Erythroblast (primary cell): ENCODE results near the gene CAMSAP3.
"Not testable (repeated sequence)": the region's sequence is repeated elsewhere in the genome, so short reads cannot be mapped to it uniquely, and the experiment has no call there.

Source experiments
- DNase-seq, 2 experiments: peaks; one replicate each; lab custom pipeline; 2025; lab: John Stamatoyannopoulos, UW
- GATA1 ChIP-seq: IDR thresholded peaks from 2 replicates; pipeline ENCODE4 v1.6.1; 2011; ENCODE audit warnings: low read depth, mild to moderate bottlenecking, control low read depth, low read length, moderate library complexity
- POLR2A ChIP-seq: IDR thresholded peaks from 2 replicates; pipeline ENCODE4 v1.6.1; 2011; ENCODE audit warnings: mild to moderate bottlenecking, low read length

CAMSAP3 gene

GRCh38 chr19:7558667-7559066, 37.0 kb upstream of the CAMSAP3 start:
- TF ChIP-seq GATA1: no peak
- TF ChIP-seq POLR2A: no peak
- DNase-seq: no peak

GRCh38 chr19:7559102-7559501, 36.6 kb upstream of the CAMSAP3 start:
- no peak for TF ChIP-seq GATA1
- no peak for TF ChIP-seq POLR2A
- no peak for DNase-seq

- TF ChIP-seq GATA1 (no peak), POLR2A (no peak)
- DNase-seq: no peak
Measured at GRCh38 chr19:7560255-7560654, 35.4 kb upstream of the CAMSAP3 start.

- no peak for DNase-seq
- no peak for TF ChIP-seq GATA1
- TF ChIP-seq POLR2A: no peak
Measured at GRCh38 chr19:7561325-7561724, 34.3 kb upstream of the CAMSAP3 start.

- TF ChIP-seq POLR2A: no peak
- TF ChIP-seq GATA1: no peak
- no peak for DNase-seq
Measured at GRCh38 chr19:7562646-7563393, 32.8 kb upstream of the CAMSAP3 start.

- TF ChIP-seq GATA1 (no peak), POLR2A (no peak)
- no peak for DNase-seq
Measured at GRCh38 chr19:7564866-7565265, 30.8 kb upstream of the CAMSAP3 start.

- no peak for TF ChIP-seq POLR2A
- no peak for TF ChIP-seq GATA1
- no peak for DNase-seq
Measured at GRCh38 chr19:7565332-7565731, 30.3 kb upstream of the CAMSAP3 start.

GRCh38 chr19:7570761-7571160, 24.9 kb upstream of the CAMSAP3 start:
- no peak for DNase-seq
- no peak for TF ChIP-seq POLR2A
- TF ChIP-seq GATA1: no peak

- DNase-seq: peak; percentile 49 to 61
- no peak for TF ChIP-seq GATA1
- no peak for TF ChIP-seq POLR2A
Measured at GRCh38 chr19:7575434-7576040, 20.1 kb upstream of the CAMSAP3 start.

GRCh38 chr19:7577422-7577821, 18.2 kb upstream of the CAMSAP3 start:
- not testable (repeated sequence) for DNase-seq

GRCh38 chr19:7578127-7578526, 17.5 kb upstream of the CAMSAP3 start:
- no peak for DNase-seq
- TF ChIP-seq GATA1 (no peak), POLR2A (no peak)

- TF ChIP-seq POLR2A (no peak), GATA1 (no peak)
- DNase-seq: no peak
Measured at GRCh38 chr19:7579182-7579581, 16.5 kb upstream of the CAMSAP3 start.

GRCh38 chr19:7582446-7582845, 13.2 kb upstream of the CAMSAP3 start:
- DNase-seq: no peak
- TF ChIP-seq GATA1 (no peak), POLR2A (no peak)

- DNase-seq: no peak
- TF ChIP-seq GATA1 (no peak), POLR2A (no peak)
Measured at GRCh38 chr19:7589822-7590221, 5.8 kb upstream of the CAMSAP3 start.

- no peak for TF ChIP-seq GATA1
- no peak for TF ChIP-seq POLR2A
- no peak for DNase-seq
Measured at GRCh38 chr19:7590256-7590655, 5.4 kb upstream of the CAMSAP3 start.
